NCI-H1092 treated with DMSO at 0.1 percent for 48 hours (cell line): ENCODE results near the gene SMS.
A peak's percentile ranks its signal among the peaks of the same experiment; 100 is the strongest.
"Not testable (repeated sequence)": the region's sequence is repeated elsewhere in the genome, so short reads cannot be mapped to it uniquely, and the experiment has no call there.

Experiments used
- DNase-seq: peaks from one replicate; lab custom pipeline; 2025; lab: John Stamatoyannopoulos, UW

SMS gene

DNA sequence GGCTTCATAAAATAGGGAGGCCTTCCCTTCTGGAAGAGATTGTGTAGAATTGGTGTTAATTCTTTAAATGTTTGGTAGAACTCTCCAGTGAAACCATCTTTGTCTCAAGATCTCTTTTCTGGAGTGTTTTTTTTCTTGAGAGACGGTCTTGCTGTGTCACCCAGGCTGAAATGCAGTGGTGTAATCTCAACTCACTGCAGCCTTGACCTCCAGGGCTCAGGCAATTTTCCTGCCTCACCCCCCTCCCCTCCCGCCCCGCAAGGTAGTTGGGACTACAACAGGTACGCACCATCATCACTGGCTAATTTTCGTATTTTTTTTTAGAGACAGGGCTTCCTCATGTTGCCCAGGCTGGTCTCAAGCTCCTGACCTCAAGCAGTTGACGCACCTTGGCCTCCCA lies 12.1 kb downstream of the SMS start:
- no peak for DNase-seq

DNA sequence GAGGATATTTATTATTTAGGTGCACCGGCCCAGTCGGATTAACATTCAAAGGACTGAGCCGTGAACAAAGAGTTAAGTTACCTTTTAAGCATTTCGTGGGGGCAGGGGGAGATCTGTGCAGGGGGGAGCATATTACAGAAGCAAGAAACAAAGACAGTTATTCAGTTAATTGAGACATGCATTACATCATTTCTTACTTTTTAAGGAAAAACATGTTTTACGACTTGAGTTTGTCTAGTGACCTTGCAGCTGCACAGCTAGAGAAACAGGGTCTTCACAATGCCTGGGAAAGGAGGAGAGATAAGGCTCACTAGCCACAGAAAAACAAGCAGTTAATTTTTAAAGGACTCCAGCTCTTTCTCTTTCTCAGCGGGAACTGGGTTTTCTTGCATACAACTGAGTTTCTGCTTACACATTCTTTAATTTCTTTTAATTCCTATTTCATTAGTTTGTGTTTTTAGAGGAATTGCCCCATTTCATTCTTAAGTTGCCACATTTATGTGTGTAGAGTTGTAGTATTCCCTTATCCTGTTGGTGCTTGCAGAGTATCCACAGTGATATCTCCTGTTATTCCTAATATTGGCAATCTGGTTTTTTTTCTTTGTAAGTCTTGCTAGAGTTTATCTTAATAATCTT lies 12.8 kb downstream of the SMS start:
- not testable (repeated sequence) for DNase-seq

DNA sequence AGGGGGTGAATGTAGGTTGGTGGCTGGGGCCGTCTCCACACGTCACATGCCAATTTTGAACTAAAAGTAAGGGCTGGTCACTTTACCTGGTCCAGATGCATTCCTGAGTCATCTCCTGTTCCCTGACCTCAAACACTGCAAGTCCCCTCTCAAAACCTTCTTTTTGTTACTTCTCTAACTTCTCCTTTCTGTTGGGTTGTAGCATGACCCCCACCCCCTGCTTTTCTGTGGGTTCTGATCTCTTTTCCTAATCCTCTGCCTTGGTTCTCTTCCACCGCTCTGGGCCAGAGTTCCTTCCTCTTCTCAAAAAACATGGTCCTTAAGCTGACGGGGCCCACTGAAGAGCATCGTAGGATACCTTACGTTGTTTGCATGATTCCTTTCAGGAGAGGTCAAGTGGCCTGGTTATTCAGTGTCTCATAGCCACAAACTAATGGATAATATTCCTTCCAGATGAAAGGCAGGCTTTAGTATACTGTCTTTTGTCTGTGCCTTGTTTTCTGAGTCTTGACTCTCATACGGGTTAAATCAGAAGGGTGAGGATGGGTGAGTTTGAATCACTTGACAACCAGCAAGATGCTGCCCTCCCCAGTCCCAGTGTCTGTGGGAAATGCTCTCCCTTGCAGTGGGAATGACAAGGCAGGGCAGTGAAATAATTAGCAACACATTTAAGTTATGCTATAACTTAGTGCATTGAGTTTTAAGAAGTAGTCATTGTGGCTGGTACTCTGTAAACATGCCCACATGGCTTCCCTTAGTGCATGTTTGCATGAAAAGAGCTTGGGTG lies 15.1 kb downstream of the SMS start:
- no peak for DNase-seq

DNA sequence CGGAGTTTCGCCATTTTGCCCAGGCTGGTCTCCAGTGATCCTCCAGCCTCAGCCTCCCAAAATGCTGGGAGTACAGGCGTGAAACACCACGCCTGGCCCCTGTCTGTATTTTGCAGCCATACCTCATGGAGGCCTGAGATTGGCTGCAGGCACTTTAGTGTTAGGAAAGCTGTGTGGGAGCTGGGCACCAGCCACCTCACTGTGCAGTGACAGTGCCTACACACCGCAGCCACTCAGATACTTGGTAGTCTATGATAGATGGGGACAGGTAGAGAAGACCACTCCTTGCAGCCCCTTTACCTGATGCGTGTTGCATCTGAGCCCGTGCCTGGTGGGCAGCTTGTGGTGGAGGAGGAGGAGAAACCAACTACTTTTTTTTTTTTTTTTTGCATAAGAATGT lies 16.3 kb downstream of the SMS start:
- no peak for DNase-seq

DNA sequence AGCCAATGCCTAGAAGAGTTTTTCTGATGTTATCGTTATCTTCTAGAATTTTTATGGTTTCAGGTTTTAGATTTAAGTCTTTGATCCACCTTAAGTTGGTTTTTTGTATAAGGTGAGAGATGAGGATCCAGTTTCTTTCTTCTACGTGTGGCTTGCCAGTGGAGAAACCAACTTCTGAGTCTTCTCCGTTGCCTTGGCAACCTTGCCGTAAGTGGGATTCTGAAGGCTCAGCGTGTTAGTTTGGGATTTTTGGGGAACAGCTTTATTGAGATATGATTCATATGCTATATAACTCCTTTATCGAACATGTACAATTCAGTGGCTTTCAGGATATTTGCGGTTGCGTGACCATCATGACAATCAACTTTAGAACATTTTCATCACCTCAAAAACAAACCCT lies 17.7 kb downstream of the SMS start:
- no peak for DNase-seq

DNA sequence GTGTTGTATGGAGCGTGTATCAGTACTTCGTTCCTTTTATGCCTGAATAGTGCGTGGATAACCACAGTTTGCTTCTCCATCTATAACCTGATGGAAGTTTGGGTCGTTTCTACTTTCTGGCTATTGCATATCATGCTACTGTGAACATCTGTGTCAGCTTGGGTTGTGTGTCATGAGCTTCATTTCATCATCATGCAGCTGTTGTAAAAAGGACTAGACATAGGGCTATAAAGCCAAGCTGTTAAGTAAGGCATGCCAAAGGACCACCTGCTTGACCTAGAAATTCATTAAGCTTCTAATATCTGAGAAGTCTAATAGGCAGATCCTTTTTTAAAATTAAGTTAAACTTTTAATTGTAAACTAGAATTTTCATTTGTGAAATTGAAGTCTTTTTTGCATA lies 18.4 kb downstream of the SMS start:
- DNase-seq = no peak

DNA sequence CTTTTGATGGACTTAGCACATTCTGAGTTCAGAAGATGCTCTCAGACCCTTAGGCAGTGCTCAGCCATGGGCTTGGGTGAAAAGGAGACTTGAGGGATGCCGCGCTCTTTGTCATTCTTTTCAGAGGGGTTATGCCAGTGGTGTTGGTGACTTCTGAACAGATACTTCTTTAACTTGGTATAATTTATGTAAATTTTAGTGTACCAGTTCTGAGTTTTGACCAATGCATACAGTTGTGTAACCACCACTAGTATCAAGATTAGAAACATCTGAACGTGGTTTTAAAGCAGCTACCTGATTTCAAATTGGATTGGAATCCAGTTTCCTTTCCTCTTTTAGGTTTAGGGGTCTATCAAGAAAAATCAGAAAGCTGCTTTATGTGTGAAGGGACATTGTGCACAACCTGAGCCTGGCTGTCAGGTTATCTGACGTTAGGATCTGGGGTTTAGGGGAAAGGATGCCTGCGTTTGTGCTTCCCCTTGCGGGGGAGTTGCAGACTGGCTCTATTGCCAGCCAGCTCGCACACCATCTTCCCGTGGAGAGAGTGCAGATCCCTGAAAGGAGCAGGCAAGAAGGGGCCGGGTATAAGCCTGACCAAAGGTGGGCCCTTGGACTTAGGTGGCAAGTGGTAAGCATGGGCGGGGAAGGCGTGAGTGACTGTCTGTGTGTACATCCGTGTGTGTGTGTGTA lies 19.0 kb downstream of the SMS start:
- DNase-seq = no peak

DNA sequence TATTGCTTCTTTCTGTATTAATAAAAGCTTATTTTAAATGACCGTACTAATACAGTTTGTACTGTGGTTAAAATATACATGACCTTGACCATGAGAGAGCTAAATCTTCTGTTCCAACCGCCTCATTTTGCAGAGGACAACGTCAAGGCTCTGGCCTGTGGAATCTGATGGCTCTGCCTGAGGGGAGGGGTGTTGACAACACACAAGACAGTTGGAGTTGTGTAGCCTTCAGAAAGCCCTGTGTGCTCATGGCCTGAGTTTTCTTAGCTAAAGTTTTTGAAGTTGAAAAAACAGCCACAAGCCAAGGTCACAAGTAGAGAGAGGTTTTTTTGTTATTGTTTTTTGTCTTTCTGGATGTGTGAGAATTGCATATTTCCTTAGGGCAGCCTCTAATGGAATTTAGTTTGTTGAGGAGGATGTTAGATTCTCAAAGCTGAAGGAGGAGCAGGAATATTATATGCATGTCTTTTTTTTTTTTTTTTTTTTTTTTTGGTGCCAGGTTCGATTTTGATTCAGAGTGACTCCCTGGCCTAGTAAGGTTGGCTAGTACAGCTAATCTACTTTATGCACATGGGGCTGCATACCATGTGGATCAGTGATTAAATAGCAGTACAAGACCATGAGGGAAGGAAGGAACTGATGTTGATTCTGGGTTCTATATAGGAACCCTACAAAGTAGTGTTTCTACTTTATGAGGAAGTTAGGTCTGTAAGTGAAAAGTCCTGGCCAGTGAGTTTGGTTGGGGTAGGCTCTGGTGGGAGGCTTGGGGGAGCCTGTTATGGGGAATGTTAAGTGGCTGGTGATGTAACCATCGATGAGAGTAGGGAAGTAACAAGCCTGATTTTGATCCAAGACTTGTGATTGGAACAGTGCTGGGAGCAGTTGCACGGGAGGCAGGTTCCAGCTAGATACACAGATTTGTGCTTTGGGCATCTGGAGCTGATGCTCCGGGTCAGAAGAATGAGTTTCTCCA lies 20.3 kb downstream of the SMS start:
- DNase-seq = no peak

DNA sequence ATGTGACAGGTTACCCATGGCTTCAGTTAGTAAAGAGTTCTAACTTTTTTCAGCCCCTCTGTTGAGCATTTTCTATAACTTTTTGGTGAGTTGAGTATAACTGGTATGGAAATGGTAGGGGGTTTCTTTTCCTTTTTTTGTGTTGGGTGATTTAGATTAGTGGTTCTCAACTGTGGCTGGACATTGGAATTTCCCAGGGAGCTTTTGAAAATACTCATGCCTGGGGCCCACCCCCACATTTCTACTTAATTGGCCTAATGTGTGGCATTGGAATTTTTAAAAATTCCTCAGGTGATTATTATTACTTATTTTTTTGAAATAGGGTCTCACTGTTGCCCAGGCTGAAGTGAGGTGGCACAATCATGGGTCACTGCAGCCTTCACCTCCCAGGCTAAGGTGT lies 21.9 kb downstream of the SMS start:
- DNase-seq = no peak

DNA sequence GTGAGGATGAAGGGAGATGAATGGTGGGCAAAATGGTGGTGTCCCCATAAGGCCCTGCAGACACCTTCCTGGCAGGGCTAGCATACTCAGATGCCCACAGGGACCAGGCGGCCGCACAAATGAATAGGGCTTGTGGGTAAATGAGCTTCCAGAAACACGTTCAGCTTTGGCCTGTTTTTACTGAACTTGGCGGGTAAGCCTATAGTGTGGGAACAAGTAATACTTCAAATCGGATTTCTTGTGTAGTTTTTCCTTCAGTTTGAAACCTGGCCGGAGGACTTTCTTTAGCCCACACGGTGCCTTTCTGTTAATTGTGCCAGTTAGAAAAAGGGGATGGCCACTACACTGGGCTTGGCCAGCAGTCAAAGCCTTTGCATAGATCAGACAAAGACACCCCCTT lies 22.8 kb downstream of the SMS start:
- DNase-seq = no peak

DNA sequence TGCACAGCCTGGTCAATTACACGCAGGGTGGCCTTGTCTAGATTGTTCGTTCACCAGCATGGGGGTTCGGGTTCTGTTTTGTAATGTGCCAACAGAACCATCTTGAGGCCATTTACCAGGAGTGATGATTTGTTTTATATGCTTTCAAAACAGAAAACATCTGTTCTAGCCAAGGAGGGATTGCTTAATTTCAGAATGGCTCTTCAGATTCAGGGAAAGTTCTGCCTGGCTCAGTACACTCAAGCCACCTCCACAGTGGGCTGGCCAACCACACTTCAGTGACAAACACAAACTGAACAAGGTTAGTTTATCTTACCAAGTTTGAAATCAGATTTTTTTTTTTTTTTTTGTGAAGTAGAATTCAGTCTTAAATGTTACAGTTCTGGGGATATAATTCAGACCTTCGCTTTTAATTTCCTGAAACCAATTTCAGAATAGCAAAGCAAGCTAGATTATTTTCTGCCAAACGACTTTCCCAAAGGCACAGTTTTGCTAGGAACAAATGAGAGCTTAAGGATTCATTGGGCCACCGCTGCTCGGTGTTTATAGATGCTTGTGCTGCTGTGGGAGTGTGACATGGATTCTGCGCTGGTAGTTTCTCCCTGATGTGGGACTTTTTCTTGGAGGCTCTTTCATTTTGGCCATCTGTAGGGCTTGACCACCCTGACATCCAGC lies 23.4 kb downstream of the SMS start:
- DNase-seq = no peak

DNA sequence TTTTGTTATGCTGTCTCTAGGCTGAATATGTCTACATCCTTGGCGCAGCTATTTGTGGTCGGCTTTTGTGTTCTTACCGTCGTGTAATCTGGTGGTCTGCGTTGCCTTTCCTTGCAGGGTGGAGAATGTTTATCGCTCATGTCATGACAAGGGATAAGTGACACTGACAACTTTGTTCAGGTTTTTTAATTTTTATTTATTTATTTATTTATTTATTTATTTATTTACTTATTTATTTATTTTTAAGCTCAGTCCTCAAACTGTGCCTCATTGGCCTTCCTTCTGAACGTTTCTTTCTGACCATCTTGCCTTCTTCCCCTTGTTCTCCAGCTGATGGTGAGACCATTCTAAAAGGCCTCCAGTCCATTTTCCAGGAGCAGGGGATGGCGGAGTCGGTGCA lies 26.4 kb downstream of the SMS start:
- no peak for DNase-seq

DNA sequence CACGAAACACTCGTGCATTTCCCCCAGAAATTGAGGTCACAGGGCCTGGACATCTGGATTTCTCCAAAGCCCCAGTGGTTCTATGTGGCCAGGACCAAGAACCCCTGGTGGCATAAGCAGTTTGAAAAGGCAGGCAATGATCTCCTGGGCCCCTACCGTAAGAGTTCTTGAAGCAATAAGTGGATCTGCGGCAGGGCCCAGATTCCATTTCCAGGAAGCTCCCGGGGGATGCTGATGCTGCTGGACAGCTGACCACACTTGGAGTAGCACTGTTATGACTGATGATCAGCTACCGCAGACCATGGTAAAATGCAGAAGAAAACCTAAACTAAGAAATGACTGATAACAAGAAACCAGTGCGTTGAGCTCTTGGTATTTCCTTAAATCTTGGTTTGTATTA lies 27.8 kb downstream of the SMS start:
- no peak for DNase-seq

DNA sequence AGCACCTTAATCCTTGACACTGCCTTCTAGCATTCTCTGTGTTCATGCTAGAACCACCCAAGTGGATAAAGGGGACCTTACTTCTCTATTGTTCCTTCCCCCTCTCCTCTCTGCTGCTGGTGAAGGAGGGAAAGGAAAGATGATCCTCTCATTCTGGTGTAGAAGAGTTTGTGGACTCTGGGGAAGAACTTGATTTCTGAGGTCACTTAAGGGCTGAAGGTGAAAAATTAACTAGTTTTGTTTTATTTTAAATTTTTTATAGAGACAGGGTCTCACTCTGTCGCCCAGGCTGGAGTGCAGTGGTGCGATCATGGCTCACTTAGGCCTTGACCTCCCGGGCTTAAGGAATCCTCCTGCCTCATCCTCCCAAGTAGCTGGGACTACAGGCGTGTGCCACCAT lies 29.8 kb downstream of the SMS start:
- DNase-seq = no peak

DNA sequence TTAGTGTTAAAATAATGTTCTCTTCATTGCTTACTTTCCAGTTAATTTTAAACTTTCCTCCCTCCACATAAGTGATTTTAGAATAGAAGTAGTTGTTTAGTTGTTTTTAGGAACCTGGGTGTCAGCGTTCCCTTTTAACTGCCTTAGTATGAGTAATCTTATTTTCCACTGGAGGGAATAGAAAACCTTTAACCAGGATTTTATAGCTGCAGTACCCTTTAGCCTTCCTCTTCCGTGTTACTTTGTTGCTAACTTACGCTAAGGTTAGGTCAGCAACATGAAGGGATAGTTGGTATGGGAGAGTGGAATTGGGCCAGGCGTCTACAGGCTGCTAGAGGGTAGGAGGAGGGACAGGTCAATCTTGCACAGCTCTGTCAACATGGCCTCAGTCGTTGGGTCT lies 31.5 kb downstream of the SMS start:
- no peak for DNase-seq

DNA sequence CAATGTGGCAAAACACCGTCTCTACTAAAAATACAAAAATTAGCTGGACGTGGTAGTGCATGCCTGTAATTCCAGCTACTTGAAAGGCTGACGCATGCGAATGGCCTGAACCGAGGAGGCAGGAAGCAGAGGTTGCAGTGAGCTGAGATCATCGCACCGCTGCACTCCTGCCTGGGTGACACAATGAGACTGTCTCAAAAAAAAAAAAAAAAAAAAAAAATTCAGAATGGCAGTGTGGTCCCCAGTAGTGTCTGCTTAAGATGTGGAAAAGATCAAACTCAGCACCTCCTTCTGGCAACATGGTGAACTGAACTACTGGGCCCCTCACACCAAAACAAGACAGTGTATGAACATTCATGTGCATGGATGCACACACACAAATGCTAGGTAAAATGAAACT lies 32.2 kb downstream of the SMS start:
- no peak for DNase-seq

DNA sequence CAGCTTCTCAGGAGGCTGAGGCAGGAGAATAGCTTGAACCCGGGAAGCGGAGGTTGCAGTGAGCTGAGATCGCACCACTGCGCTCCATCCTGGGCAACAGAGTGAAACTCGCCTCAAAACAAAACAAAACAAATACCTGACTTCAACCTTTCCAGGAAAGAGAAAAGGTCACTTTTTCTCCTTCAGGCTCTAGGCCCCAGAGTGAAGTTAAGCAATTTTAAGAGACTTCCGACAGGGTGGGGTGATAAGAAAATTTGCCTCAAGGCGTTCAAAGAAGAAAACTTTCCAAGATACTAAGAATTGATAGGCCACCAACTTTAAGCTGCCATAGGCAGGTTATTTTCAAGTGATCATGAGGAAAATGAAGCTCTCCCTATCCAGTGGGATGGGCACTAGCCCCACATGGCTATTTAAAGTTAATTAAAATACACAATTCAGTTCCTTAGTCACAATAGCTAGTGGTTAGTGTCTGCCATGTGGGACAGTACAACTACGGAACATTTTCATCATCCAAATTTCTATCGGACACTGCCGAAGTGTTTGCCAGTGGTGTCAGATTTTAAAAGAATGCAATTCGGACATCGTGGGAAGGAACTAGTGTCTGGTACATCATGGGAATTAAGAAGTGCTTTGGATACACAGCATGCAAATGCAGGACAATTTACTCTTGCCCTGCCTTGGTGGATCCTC lies 33.0 kb downstream of the SMS start:
- DNase-seq = no peak

DNA sequence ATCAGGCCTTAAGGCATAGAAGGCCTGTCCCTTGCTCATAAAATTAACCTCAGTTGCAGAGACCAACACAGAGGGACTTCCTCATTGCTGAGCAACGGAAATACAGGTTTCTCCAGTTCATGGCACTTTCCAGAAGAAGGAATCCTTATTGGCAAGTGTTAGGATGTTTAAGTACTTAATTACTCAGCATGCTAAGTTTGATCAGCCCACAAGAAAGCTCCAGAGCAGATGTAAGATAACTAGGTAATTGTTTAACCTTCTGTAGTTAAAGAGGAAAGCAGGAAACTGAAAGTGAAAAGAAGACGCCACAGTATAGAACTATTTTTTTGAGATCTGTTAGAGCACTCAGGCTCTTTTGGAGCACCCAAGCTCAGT lies 33.5 kb downstream of the SMS start:
- no peak for DNase-seq

DNA sequence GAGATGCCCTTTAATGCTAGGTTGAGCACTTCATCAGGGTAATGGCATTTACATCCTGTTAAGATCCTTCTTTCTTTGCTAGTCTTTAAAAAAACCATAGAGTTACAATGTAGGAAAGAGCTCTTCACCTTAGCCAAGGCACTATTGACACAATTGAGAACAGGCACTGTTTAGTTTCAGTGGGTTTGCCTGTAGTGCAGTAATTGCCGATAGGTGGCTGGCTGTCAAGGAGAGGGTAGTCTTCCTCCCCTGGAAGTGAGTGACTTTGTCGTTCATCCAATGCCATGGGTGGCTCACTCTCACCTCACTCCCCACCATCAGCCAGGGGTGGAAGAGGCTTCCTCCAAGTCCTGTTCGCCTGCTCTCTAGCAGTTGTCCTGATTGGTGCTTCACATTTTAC lies 34.7 kb downstream of the SMS start:
- no peak for DNase-seq

DNA sequence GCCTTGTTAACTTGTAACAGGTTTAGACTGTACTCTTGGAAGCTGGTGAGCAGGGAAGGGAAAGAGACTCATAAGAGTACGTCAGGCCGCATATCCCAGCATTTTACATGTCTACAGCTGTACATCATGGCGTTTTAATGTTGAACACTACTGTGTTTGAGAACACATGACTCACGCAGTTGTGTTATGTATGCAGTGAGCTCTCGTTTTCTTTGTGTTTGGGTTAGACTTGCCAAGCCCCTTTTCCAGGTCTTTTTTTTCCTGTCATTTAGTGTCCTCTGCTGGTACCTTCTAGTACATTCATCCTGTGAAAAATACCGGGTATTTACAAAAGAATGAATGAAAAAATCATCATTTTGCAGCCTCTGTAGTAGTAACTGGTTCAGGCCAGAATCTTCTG lies 35.3 kb downstream of the SMS start:
- peak; percentile 8 for DNase-seq

DNA sequence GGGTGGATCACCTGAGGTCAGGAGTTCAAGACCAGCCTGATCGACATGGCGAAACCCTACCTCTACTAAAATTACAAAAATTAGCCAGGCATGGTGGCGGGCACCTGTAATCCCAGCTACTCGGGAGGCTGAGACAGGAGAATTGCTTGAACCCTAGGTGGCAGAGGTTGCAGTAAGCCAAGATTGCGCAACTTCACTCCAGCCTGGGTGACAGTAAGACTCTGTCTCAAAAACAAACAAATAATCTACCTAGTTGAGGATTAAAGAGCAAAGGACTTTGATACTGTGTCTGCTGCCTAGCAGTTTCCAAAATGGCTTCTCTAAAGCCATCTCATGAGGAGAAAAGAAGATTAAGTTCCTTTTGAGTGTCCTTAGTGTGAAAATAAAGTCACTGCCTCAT lies 37.8 kb downstream of the SMS start:
- DNase-seq = no peak
